Glutamatergic neuron (in vitro differentiated cells): Measurements from ENCODE around the gene DTWD1. TPM values are rescaled to one million over a fixed set of nuclear protein-coding genes. Genes with fewer than 3 reads are reported as not detected.
"Not testable (repeated sequence)": the region's sequence is repeated elsewhere in the genome, so short reads cannot be mapped to it uniquely, and the experiment has no call there.

Experiments
- DNase-seq: peaks from one replicate; pipeline ENCODE4 v3.0.0; 2022
- H3K27ac Mint-ChIP-seq: one replicate; pipeline ENCODE4 v1.8.0; 2020; ENCODE audit warnings: mild to moderate bottlenecking, mixed read lengths, inconsistent platforms; ENCODE audit not compliant: unreplicated experiment
- H3K27me3 Mint-ChIP-seq: one replicate; pipeline ENCODE4 v1.8.0; 2020; ENCODE audit warnings: mild to moderate bottlenecking, moderate library complexity, mixed read lengths, inconsistent platforms; ENCODE audit not compliant: unreplicated experiment
- H3K36me3 Mint-ChIP-seq: one replicate; pipeline ENCODE4 v1.8.0; 2020; ENCODE audit warnings: mild to moderate bottlenecking, mixed read lengths, inconsistent platforms; ENCODE audit not compliant: unreplicated experiment
- H3K4me1 Mint-ChIP-seq: one replicate; pipeline ENCODE4 v1.8.0; 2020; ENCODE audit warnings: mild to moderate bottlenecking, low read depth, mixed read lengths, inconsistent platforms; ENCODE audit not compliant: unreplicated experiment
- H3K4me3 Mint-ChIP-seq: one replicate; pipeline ENCODE4 v1.8.0; 2020; ENCODE audit warnings: mild to moderate bottlenecking, mixed read lengths, inconsistent platforms; ENCODE audit not compliant: unreplicated experiment
- H3K9me3 Mint-ChIP-seq: one replicate; pipeline ENCODE4 v1.8.0; 2020; ENCODE audit warnings: mild to moderate bottlenecking, moderate library complexity, mixed read lengths, inconsistent platforms; ENCODE audit not compliant: unreplicated experiment
- total RNA-seq: library from RNA; stranded (reverse); fragmentation: NEBNext Ultra II Directional; extraction: Animal tissue kit (Norgen Biotek cat#: 25700); gene quantifications from one replicate; pipeline ENCODE4 v1.2.1, GENCODE V29; 2021; ENCODE audit not compliant: unreplicated experiment
- TF ChIP-seq, protein P1 (sequence below): fragments of 200-600 bp; sonication (generic); IDR thresholded peaks from one replicate; pipeline ENCODE4 v1.5.0; 2021; ENCODE audit not compliant: partially characterized antibody, unreplicated experiment

Gene DTWD1
- total RNA-seq, 1 donor from 2014 or later: 20.6 TPM

DNA sequence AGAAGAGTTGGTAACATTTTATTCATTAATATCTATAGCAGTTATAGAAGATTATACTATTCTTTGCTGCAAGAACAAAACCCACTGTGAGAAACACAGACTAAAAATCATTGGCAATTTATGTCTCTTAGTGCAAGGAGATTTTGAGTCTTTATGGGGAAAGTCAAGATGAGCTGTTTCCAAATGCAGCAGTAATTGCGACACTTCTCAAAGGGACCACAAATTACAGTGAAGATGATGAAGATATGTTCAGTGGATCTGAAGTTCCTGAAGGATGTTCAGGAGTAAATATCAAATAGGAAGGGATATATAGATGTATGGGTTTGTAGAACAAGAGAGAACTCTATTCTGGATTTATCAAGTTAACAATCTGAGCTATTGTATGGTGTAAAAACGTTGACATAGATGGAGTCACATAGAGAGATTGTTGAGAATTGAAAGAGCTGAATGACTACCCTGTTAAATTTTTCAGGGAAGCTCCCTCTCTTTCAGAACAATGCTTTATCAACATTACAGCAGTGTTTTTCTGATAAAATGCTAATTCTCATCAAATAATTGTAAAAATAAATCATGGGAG, 71.8 kb downstream of the DTWD1 start:
- H3K27me3 Mint-ChIP-seq: no peaks in the 10 kb centered on the region
- TF ChIP-seq, protein P1, sequence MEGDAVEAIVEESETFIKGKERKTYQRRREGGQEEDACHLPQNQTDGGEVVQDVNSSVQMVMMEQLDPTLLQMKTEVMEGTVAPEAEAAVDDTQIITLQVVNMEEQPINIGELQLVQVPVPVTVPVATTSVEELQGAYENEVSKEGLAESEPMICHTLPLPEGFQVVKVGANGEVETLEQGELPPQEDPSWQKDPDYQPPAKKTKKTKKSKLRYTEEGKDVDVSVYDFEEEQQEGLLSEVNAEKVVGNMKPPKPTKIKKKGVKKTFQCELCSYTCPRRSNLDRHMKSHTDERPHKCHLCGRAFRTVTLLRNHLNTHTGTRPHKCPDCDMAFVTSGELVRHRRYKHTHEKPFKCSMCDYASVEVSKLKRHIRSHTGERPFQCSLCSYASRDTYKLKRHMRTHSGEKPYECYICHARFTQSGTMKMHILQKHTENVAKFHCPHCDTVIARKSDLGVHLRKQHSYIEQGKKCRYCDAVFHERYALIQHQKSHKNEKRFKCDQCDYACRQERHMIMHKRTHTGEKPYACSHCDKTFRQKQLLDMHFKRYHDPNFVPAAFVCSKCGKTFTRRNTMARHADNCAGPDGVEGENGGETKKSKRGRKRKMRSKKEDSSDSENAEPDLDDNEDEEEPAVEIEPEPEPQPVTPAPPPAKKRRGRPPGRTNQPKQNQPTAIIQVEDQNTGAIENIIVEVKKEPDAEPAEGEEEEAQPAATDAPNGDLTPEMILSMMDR: no peak
- no peak overlapping the region for H3K27ac Mint-ChIP-seq
- H3K9me3 Mint-ChIP-seq: peaks cover 3% of the 10 kb centered on the region
- no peak overlapping the region for H3K4me3 Mint-ChIP-seq
- H3K36me3 Mint-ChIP-seq: no peaks in the 10 kb centered on the region
- DNase-seq: no peak
- peaks cover 14% of the 10 kb centered on the region for H3K4me1 Mint-ChIP-seq

- no peaks in the 10 kb centered on the region for H3K27me3 Mint-ChIP-seq
- TF ChIP-seq, protein P1: no peak
- no peak overlapping the region for H3K27ac Mint-ChIP-seq
- DNase-seq: no peak
- no peak overlapping the region for H3K4me3 Mint-ChIP-seq
- H3K36me3 Mint-ChIP-seq: no peaks in the 10 kb centered on the region
- peaks cover 5% of the 10 kb centered on the region for H3K4me1 Mint-ChIP-seq
- H3K9me3 Mint-ChIP-seq: peaks cover 3% of the 10 kb centered on the region
Measured at GRCh38 chr15:49693498-49693897, 72.7 kb downstream of the DTWD1 start.

DNA sequence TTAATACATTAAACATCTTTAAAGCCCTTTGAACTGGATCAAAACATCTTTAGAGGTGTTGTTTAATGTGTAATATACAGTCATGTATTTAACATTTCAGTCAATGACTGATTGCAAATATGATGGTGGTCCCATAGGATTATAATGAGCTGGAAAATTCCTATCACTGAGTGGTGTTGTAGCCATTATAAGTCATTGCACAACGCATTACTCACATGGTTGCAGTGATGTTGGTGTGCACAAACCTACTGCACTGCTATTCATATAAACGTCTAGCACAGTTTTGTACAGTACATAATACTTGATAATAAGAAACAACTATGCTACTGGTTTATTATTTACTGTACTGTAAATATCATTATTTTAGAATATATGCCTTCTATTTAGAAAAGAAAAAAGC, 75.6 kb downstream of the DTWD1 start:
- Mint-ChIP-seq H3K27ac (no peak overlapping the region), H3K27me3 (no peaks in the 10 kb centered on the region), H3K9me3 (no peaks in the 10 kb centered on the region), H3K4me1 (no peaks in the 10 kb centered on the region), H3K4me3 (no peak overlapping the region), H3K36me3 (no peaks in the 10 kb centered on the region)
- TF ChIP-seq, protein P1: no peak
- DNase-seq: no peak

- H3K27me3 Mint-ChIP-seq: no peaks in the 10 kb centered on the region
Measured at GRCh38 chr15:49697121-49697520, 76.3 kb downstream of the DTWD1 start.

GRCh38 chr15:49702982-49703381, 82.1 kb downstream of the DTWD1 start:
- not testable (repeated sequence) for H3K27ac Mint-ChIP-seq, H3K4me3 Mint-ChIP-seq, H3K9me3 Mint-ChIP-seq, H3K27me3 Mint-ChIP-seq, DNase-seq, H3K36me3 Mint-ChIP-seq, H3K4me1 Mint-ChIP-seq

More at GRCh38 chr15:49697121-49697520, 76.3 kb downstream of the DTWD1 start:
- no peaks in the 10 kb centered on the region for H3K36me3 Mint-ChIP-seq
- DNase-seq: no peak
- TF ChIP-seq, protein P1: no peak
- no peak overlapping the region for H3K27ac Mint-ChIP-seq
- no peaks in the 10 kb centered on the region for H3K9me3 Mint-ChIP-seq
- no peak overlapping the region for H3K4me3 Mint-ChIP-seq
- H3K4me1 Mint-ChIP-seq: no peaks in the 10 kb centered on the region

Other genes with a start within 250 kb of the DTWD1 start
- gene FGF7, start 197.8 kb upstream of the DTWD1 start, total RNA-seq: 0.07 TPM
- 3.2 TPM for gene FAM227B, start 230 bp upstream of the DTWD1 start, total RNA-seq